T-cell (primary cell): Measurements from ENCODE around the gene TRIM8. TPM values are rescaled to one million over a fixed set of nuclear protein-coding genes. Genes with fewer than 3 reads are reported as not detected.
A peak's percentile ranks its signal among the peaks of the same experiment; 100 is the strongest.

Experiments used
- ATAC-seq, 4 experiments: fragments of 200-7000 bp in 3 of 4; fragments of 150-1000 bp in 1 of 4; cut with Tn5 transposase; replicated peaks in 1 of 4; 1 replicate in 3 of 4; 2 replicates in 1 of 4; pipeline ENCODE4 v1.10.0; 2021; ENCODE audit warnings: moderate library complexity in 3 of 4, mild to moderate bottlenecking in 2 of 4, moderate number of reproducible peaks in 1 of 4
- CTCF ChIA-PET, 2 donors: fragments of 300-600 bp; sonication (Branson Sonifier 250); formaldehyde crosslinking; loops; one replicate each; lab custom pipeline; 2022; ENCODE audit warnings: antibody characterized with exemption in 2 of 2; lab: Charles Lee
- POLR2A ChIA-PET, 2 donors: fragments of 300-600 bp; sonication (Branson Sonifier 250); formaldehyde crosslinking; loops; one replicate each; lab custom pipeline; 2022; ENCODE audit warnings: antibody characterized with exemption in 2 of 2; lab: Charles Lee
- DNase-seq, 35 experiments: peaks; one replicate each; pipeline versions ENCODE4 v3.0.0 to v3.0.0-alpha.2; 2013 to 2023
- H3K27ac ChIP-seq: one replicate; pipeline ENCODE4 v1.5.1; 2013; ENCODE audit warnings: low read length
- H3K27me3 ChIP-seq, 2 experiments: replicated peaks in 1 of 2; 1 replicate in 1 of 2; 2 replicates in 1 of 2; pipeline versions ENCODE4 v1.6.1 to v1.7.0; 2013; ENCODE audit warnings: low read length in 1 of 2, mixed read lengths in 1 of 2; ENCODE audit not compliant: control insufficient read depth in 2 of 2, insufficient read depth in 2 of 2; ENCODE audit errors: extremely low read depth in 1 of 2
- H3K36me3 ChIP-seq, 2 donors: 1 replicate in 1 of 2; 2 replicates in 1 of 2; pipeline versions ENCODE4 v1.6.1 to v1.7.0; 2013; ENCODE audit warnings: low read length in 1 of 2; ENCODE audit not compliant: control insufficient read depth in 2 of 2, insufficient read depth in 1 of 2; ENCODE audit errors: extremely low read depth in 1 of 2
- H3K4me1 ChIP-seq, 2 experiments: 1 replicate in 1 of 2; 2 replicates in 1 of 2; pipeline versions ENCODE4 v1.6.1 to v1.7.0; 2013; ENCODE audit warnings: low read length in 2 of 2, mixed read lengths in 1 of 2; ENCODE audit not compliant: insufficient read depth in 2 of 2, control insufficient read depth in 1 of 2; ENCODE audit errors: extremely low read depth in 1 of 2
- H3K4me3 ChIP-seq, 2 donors: 1 replicate in 1 of 2; 2 replicates in 1 of 2; pipeline versions ENCODE4 v1.5.1 to v1.7.0; 2013; ENCODE audit warnings: mild to moderate bottlenecking in 2 of 2, low read length in 1 of 2, moderate library complexity in 1 of 2; ENCODE audit not compliant: control insufficient read depth in 1 of 2; ENCODE audit errors: extremely low read depth in 1 of 2
- H3K9me3 ChIP-seq: 2 replicates; pipeline ENCODE4 v1.7.0; 2013
- H3K27ac Mint-ChIP-seq, 2 donors: one replicate each; pipeline ENCODE4 v1.8.0; 2020 to 2021; ENCODE audit warnings: mild to moderate bottlenecking in 2 of 2, mixed read lengths in 2 of 2
- H3K27me3 Mint-ChIP-seq, 2 donors: one replicate each; pipeline ENCODE4 v1.8.0; 2021 to 2022; ENCODE audit warnings: mixed read lengths in 2 of 2
- H3K36me3 Mint-ChIP-seq: one replicate; pipeline ENCODE4 v1.8.0; 2021; ENCODE audit warnings: mixed read lengths
- H3K4me1 Mint-ChIP-seq, 3 donors: one replicate each; pipeline ENCODE4 v1.8.0; 2020 to 2022; ENCODE audit warnings: mixed read lengths in 3 of 3, mild to moderate bottlenecking in 1 of 3
- H3K4me3 Mint-ChIP-seq, 3 donors: one replicate each; pipeline ENCODE4 v1.8.0; 2020 to 2022; ENCODE audit warnings: mild to moderate bottlenecking in 3 of 3, mixed read lengths in 3 of 3, moderate library complexity in 3 of 3
- H3K9me3 Mint-ChIP-seq, 3 donors: one replicate each; pipeline ENCODE4 v1.8.0; 2020 to 2022; ENCODE audit warnings: mixed read lengths in 3 of 3
- WGBS: methylation state at CpG from one replicate; pipeline ENCODE4 v1.1.5; 2013; ENCODE audit warnings: missing lambda C conversion rate; ENCODE audit not compliant: insufficient coverage; 5-methylcytosine and 5-hydroxymethylcytosine counted together
- total RNA-seq, 35 experiments: library from RNA in 6 of 35; stranded (reverse) in 6 of 35; fragments of 120-200 nt in 1 of 35; gene quantifications; one replicate each; pipeline versions ENCODE4 v1.2.1 to v1.2.4 and lab custom pipeline; 2013 to 2026

Gene TRIM8
- total RNA-seq, 5 donors from 2014 or later (not counting 1 experiment from before 2014, with no cell fraction given): 54.2 to 74.7 (median 67.9) TPM

DNA sequence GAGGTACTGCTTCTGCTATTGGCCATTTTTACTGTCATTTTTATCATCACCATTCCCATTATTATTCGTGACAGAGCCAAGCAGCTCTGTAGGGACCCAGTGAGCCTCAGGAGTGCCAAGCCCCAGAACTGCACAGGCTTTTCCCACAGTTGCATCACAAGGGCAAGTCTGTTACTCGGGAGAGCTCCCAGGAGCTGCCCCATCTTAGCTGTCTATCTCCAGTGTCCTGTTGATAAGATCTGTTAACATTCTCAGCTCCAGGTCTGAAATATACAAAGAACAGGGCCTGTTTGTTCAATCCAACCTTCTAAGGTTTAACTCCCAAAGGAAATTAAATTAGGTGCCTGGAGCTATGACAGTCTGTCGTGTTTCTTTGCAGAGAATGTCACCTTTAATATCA, 20.2 kb upstream of the TRIM8 start:
- Histone ChIP-seq H3K4me1 (peaks cover 0 to 13% of the 10 kb centered on the region in 2 experiments), H3K36me3 (peaks cover 0 to 22% of the 10 kb centered on the region in 2 donors), H3K27me3 (no peaks in the 10 kb centered on the region), H3K27ac (no peak overlapping the region), H3K4me3 (no peak overlapping the region), H3K9me3 (no peaks in the 10 kb centered on the region)
- CTCF ChIA-PET: interaction anchor here in 1 of 2 donors (0.6 kb wide), 1 partner anchor 417 kb away, joined by 3 read pairs; no protein-coding TSS in a partner anchor
- POLR2A ChIA-PET: interaction anchor here (0.5 to 0.6 kb wide), 2 partner anchors 22 to 126 kb away, joined by 3 to 5 read pairs; no protein-coding TSS in a partner anchor
- WGBS: 83% methylated on average over 1 of the region's 3 CpGs
- ATAC-seq (no peak), DNase-seq (no peak)
- no peak overlapping the region for H3K4me3 Mint-ChIP-seq
- no peaks in the 10 kb centered on the region for H3K9me3 Mint-ChIP-seq
- H3K27me3 Mint-ChIP-seq: no peaks in the 10 kb centered on the region
- peaks cover 5% of the 10 kb centered on the region for H3K36me3 Mint-ChIP-seq
- H3K4me1 Mint-ChIP-seq: peaks cover 0 to 7% (median 5%) of the 10 kb centered on the region in 3 donors
- H3K27ac Mint-ChIP-seq: no peak overlapping the region

DNA sequence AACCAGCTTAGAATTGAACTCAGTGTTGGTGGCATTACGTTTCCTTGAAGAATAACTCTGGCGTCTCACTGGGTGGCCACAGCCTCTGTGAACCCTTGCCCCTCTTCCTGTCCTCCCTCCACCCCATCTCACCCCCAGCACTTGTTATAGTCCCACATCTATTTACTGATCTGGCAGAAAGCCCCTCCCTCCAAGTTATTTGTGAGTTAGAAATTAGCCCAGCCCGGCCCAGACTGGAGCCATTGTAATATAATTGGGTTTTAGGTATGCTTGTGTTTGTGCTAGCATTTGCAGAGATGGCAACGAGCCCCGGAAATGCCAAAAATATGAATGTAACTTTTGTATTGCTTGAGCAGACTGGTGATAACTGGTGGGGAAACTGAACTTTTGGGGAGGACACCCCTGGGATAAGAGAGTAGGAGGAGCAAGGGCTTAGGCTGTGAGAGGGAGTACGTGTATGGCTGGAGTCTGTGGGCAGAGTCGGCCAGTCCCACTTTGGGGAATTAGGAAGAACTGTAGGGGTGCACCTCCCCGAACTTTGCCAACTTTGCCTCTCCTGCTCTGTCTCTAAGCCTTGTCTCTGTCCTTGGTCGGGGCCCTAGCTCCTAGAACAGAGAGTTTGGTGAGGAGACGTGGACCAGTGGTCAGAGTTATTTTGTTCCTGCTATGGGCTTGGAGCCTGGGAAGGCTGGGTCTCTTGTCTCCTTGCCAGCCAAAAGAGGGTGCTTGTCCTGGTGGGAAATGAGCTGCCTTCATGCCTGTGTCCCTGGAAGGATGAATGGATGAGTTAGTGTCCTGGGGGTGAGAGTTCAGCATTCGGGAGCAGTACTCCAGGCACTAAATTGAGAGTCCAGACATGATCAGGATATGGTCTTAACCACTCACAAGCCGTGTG, 19.3 kb upstream of the TRIM8 start:
- Mint-ChIP-seq H3K4me1 (peaks cover 0 to 7% (median 5%) of the 10 kb centered on the region in 3 donors), H3K4me3 (no peak overlapping the region), H3K36me3 (peaks cover 5% of the 10 kb centered on the region), H3K27me3 (no peaks in the 10 kb centered on the region), H3K9me3 (no peaks in the 10 kb centered on the region), H3K27ac (no peak overlapping the region)
- DNase-seq: no peak
- Histone ChIP-seq H3K27me3 (no peaks in the 10 kb centered on the region), H3K27ac (no peak overlapping the region), H3K4me3 (no peak overlapping the region), H3K36me3 (peaks cover 3 to 16% of the 10 kb centered on the region in 2 donors), H3K4me1 (peaks cover 0 to 13% of the 10 kb centered on the region in 2 experiments), H3K9me3 (no peaks in the 10 kb centered on the region)
- ATAC-seq: no peak
- ChIA-PET POLR2A (no interaction called here), CTCF (interaction anchor here in 1 of 2 donors (0.6 kb wide), 1 partner anchor 418 kb away, joined by 3 read pairs; no protein-coding TSS in a partner anchor)
- WGBS: 97% methylated on average over 9 of the region's 12 CpGs

DNA sequence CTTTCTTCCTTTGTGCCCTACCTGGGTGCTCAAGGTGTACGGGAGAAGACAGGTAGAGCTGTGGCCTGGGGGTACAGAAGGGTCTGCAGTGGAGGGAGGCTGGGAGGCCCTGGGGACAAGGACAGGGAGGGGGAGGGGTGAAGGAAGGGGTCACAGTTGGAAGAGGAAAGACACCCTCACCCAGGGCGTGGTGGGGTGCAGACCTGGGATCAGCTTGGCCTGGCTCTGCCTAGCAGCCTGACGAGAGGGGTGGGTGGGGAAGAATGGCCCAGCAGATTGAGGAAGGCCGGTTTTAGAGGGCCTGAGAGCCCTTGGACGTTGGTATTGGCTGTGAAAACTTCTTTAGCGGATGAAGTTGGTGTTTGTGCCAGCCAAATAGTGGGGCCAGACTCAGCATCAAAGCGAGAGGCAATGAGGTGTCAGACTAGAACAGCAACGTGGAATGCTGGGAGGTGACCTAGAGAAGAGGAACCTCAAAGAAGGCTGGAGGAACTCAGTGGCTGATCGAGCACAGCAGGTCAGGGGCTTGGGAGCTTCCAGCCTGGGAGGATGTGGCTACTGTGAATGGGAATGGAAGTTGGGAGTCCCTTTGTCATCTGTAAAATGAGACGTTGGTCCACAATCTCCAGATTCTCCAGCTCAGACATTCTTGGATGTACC, 18.1 kb upstream of the TRIM8 start:
- POLR2A ChIA-PET: no interaction called here

DNA sequence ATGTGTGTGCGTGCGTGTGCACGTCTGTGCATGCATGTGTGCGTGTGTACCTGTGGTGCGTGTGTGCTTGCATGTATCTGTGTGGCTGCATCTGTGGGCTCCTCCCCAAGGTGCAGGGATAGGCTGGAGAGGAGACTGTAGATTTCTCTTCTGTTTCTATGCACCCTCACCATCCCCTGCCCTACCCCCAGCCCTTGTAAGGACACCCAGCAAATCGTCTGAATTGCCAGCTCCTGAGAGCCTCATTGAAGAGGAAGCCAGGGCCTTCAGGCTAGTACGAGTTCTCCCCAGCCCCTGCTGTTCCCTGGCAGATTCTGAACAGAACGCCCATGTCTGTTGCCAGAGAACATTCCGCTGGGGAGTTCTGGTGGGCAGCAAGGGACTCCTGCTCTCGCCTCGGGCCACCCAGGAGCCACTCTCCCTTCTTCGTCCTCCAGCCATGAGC, 17.0 kb upstream of the TRIM8 start:
- peaks cover under 1 to 5% of the 10 kb centered on the region in 2 experiments for H3K4me1 ChIP-seq

More for the DNA sequence above, 18.1 kb upstream of the TRIM8 start:
- Histone ChIP-seq H3K4me1 (peaks cover 0 to 8% of the 10 kb centered on the region in 2 experiments), H3K36me3 (peaks cover 3 to 24% of the 10 kb centered on the region in 2 donors), H3K9me3 (no peaks in the 10 kb centered on the region), H3K27ac (no peak overlapping the region), H3K27me3 (no peaks in the 10 kb centered on the region), H3K4me3 (no peak overlapping the region)
- 86% methylated on average over 8 of the region's 10 CpGs for WGBS
- H3K9me3 Mint-ChIP-seq: no peaks in the 10 kb centered on the region
- H3K27ac Mint-ChIP-seq: no peak overlapping the region
- ATAC-seq: no peak
- H3K4me1 Mint-ChIP-seq: peaks cover 0 to 7% (median 2%) of the 10 kb centered on the region in 3 donors
- peaks cover 5% of the 10 kb centered on the region for H3K36me3 Mint-ChIP-seq
- CTCF ChIA-PET: interaction anchor here in 1 of 2 donors (0.6 kb wide), 1 partner anchor 9 kb away, joined by 3 read pairs; no protein-coding TSS in a partner anchor
- no peaks in the 10 kb centered on the region for H3K27me3 Mint-ChIP-seq
- no peak overlapping the region for H3K4me3 Mint-ChIP-seq
- no peak for DNase-seq

DNA sequence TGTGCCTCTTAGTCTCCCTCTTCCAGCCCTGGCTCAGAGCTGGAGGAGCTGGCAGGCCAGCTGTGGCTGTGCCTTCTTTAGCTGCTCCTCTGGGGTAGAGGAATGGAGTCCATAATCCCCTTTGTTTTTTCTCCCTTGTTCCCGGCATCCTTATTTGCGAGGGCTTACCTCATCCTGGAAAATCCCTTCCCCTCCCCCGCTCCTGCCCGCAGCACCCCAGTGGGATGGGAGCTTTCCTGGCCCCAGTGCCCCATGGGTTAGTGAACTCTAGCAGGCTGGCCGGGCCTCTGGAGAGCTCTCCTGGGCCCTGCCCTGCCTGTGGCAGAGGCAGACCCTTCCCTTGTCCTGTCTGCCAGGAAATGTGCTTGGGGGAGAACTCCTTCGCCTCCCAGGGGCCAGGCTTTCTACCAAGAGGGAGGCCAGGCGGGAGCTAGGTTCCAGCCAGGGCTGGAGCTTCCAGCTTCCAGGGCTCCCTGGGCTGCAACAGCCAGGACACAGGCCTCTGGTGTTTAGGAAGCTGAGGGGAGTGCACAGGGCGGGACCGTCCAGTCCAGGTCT, 16.5 kb upstream of the TRIM8 start:
- Mint-ChIP-seq H3K4me1 (peaks cover 7 to 13% (median 12%) of the 10 kb centered on the region in 3 donors), H3K27ac (no peak overlapping the region), H3K36me3 (peaks cover 5% of the 10 kb centered on the region), H3K4me3 (no peak overlapping the region), H3K27me3 (no peaks in the 10 kb centered on the region), H3K9me3 (no peaks in the 10 kb centered on the region)
- Histone ChIP-seq H3K9me3 (no peaks in the 10 kb centered on the region), H3K36me3 (peaks cover 3 to 24% of the 10 kb centered on the region in 2 donors), H3K27ac (no peak overlapping the region), H3K4me3 (no peak overlapping the region), H3K4me1 (peaks cover 5 to 10% of the 10 kb centered on the region in 2 experiments), H3K27me3 (no peaks in the 10 kb centered on the region)
- ChIA-PET CTCF (interaction anchor here in 1 of 2 donors (0.5 kb wide), 1 partner anchor 88 kb away, joined by 5 read pairs; no protein-coding TSS in a partner anchor), POLR2A (no interaction called here)
- 91% methylated on average over 6 of the region's 9 CpGs for WGBS
- DNase-seq: no peak
- ATAC-seq: no peak

More for the DNA sequence above, 17.0 kb upstream of the TRIM8 start:
- ChIA-PET POLR2A (no interaction called here), CTCF (no interaction called here)
- Mint-ChIP-seq H3K9me3 (no peaks in the 10 kb centered on the region), H3K36me3 (peaks cover 5% of the 10 kb centered on the region), H3K27ac (peak overlapping the region in 1 of 2 donors; percentile 16), H3K27me3 (no peaks in the 10 kb centered on the region), H3K4me3 (no peak overlapping the region), H3K4me1 (peaks cover 2 to 8% (median 7%) of the 10 kb centered on the region in 3 donors)
- no peaks in the 10 kb centered on the region for H3K27me3 ChIP-seq
- H3K9me3 ChIP-seq: no peaks in the 10 kb centered on the region
- 84% methylated on average over 8 of the region's 12 CpGs for WGBS
- ATAC-seq (no peak), DNase-seq (no peak)
- H3K36me3 ChIP-seq: peaks cover 3 to 24% of the 10 kb centered on the region in 2 donors
- no peak overlapping the region for H3K4me3 ChIP-seq
- H3K27ac ChIP-seq: no peak overlapping the region

DNA sequence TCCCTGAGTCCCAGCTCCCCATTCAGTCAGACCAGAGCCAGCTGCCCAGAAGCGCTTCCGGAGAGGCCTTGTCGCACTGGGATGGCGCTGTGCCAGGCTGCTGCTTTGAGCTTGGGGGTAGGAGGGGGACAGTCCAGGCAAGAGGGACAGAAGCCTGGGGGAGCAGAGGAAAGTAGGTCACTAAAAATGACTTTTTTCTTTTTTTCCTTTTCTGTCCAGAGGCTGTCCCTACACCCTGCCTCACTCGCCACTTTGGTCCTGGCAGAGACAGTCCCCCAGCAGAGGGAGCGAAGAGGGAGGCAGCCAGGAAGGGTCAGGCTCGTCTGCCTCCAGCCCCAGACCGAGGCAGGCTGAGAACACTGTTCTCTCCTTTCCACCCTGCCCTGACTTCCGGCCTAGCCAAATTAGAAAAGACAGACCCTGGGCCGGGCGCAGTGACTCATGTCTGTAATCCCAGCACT, 15.8 kb upstream of the TRIM8 start:
- CTCF ChIA-PET: no interaction called here

More for the DNA sequence above, 15.8 kb upstream of the TRIM8 start:
- no peak for DNase-seq
- 96% methylated on average over 5 of the region's 11 CpGs for WGBS
- no peak overlapping the region for H3K4me3 Mint-ChIP-seq
- H3K27ac Mint-ChIP-seq: peak overlapping the region in 1 of 2 donors; percentile 44
- H3K27me3 Mint-ChIP-seq: no peaks in the 10 kb centered on the region
- Histone ChIP-seq H3K4me1 (peaks cover 11 to 16% of the 10 kb centered on the region in 2 experiments), H3K4me3 (no peak overlapping the region), H3K36me3 (peaks cover 3 to 24% of the 10 kb centered on the region in 2 donors), H3K27ac (no peak overlapping the region), H3K9me3 (no peaks in the 10 kb centered on the region), H3K27me3 (no peaks in the 10 kb centered on the region)
- peaks cover 5% of the 10 kb centered on the region for H3K36me3 Mint-ChIP-seq
- no peaks in the 10 kb centered on the region for H3K9me3 Mint-ChIP-seq
- POLR2A ChIA-PET: no interaction called here
- peaks cover 14 to 19% (median 18%) of the 10 kb centered on the region in 3 donors for H3K4me1 Mint-ChIP-seq
- no peak for ATAC-seq
